ENCODE data around the gene UBE2I. TPM values are rescaled to one million over a fixed set of nuclear protein-coding genes. Genes with fewer than 3 reads are reported as not detected.

UBE2I gene
- total RNA-seq, 3 donors from 2014 or later = 52.5 to 67.8 (median 62.2) TPM

DNA sequence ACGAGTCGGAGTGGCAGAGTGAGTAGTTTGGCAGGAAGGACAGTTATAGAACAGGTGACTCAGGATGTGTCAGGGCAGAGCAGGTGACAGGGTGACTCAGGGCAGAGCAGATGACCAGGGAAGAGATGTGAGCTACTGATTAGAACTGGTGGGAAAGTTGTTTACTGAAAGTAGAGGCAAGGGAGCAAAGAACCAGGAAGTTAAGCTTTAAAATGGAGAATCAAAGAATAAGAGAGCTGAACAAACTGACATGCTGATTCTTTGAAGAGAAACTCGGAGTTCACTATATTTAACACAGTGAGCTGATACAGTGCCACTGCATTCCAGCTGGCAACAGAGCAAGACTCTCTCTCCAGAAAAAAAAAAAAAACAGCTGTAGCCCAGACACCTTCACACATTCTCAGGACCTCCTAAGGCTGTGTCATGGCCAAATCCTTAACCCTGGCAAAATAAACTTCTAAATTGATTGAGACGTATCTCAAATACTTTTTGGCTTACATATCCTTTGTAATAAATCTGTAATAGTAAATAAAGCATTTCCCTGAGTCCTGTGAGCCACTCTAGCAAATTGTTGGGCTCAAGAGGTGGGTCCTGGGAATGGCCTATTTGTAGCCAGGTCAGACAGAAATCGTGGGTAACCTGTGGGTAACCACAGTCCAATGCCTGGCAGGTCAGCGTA is 12.3 kb upstream of the UBE2I start:
- peak in 1 of 2 donors; percentile 80 for DNase-seq (ENCODE audit: low spot score in 2 of 2)
- no peaks in the 10 kb centered on the region for H3K4me1 ChIP-seq
- H3K27me3 ChIP-seq = no peaks in the 10 kb centered on the region
- H3K36me3 ChIP-seq = no peaks in the 10 kb centered on the region
- intact Hi-C loops (cut with DNase I; ENCODE audit: low total_unique reads) = no loop called here
- H3K4me3 ChIP-seq = no peak overlapping the region
- no peak for TF ChIP-seq POLR2A (IDR thresholded peaks at IDR 0.05)
- peak in 1 of 3 donors; percentile 73 for TF ChIP-seq POLR2AphosphoS5 (IDR thresholded peaks at IDR 0.05)
- peak overlapping the region; percentile 89 to 95 for H3K27ac ChIP-seq
- no peaks in the 10 kb centered on the region for H3K9me3 ChIP-seq

- DNase-seq (ENCODE audit: low spot score in 2 of 2) = no peak
- no peaks in the 10 kb centered on the region for H3K36me3 ChIP-seq
- H3K4me3 ChIP-seq = peak overlapping the region in 2 of 3 donors; percentile 40 to 62
- intact Hi-C loops (cut with DNase I; ENCODE audit: low total_unique reads) = no loop called here
- TF ChIP-seq POLR2AphosphoS5 (IDR thresholded peaks at IDR 0.05) (no peak), CTCF (IDR thresholded peaks at IDR 0.05) (no peak), POLR2A (IDR thresholded peaks at IDR 0.05) (no peak)
- H3K27me3 ChIP-seq = no peaks in the 10 kb centered on the region
- no peaks in the 10 kb centered on the region for H3K9me3 ChIP-seq
- H3K4me1 ChIP-seq = no peaks in the 10 kb centered on the region
- H3K27ac ChIP-seq = peak overlapping the region; percentile 89 to 95
Observed at GRCh38 chr16:1298406-1298805, 11.0 kb upstream of the UBE2I start.

- peak overlapping the region in 2 of 3 donors; percentile 40 to 62 for H3K4me3 ChIP-seq
- peak; percentile 73 to 80 for DNase-seq (ENCODE audit: low spot score in 2 of 2)
- H3K27ac ChIP-seq = peak overlapping the region; percentile 89 to 95
- peak in 1 of 3 donors; percentile 85 for TF ChIP-seq POLR2AphosphoS5 (IDR thresholded peaks at IDR 0.05)
- TF ChIP-seq CTCF (IDR thresholded peaks at IDR 0.05) = no peak
- TF ChIP-seq POLR2A (IDR thresholded peaks at IDR 0.05) = peak; percentile 62
- intact Hi-C loops (cut with DNase I; ENCODE audit: low total_unique reads) = no loop called here
- no peaks in the 10 kb centered on the region for H3K4me1 ChIP-seq
- H3K36me3 ChIP-seq = no peaks in the 10 kb centered on the region
- no peaks in the 10 kb centered on the region for H3K9me3 ChIP-seq
- no peaks in the 10 kb centered on the region for H3K27me3 ChIP-seq
Observed at GRCh38 chr16:1299012-1299867, 10.2 kb upstream of the UBE2I start.

DNA sequence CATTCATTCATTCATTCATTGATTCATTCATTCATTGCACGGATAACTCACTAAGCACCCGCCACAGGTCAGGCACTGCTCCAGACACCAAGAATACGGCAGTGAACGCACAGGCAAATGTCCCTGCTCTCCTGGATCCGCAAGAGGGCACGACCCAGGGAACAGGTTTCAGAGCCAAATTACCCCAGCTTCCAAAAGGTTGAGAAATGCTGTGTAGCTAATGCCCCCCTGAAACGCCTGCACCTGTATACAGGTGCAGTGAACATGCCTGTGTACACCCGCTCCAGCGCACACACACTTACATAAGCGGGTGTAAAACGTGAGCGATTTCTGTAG is 9.6 kb upstream of the UBE2I start:
- Histone ChIP-seq H3K27me3 (no peaks in the 10 kb centered on the region), H3K36me3 (no peaks in the 10 kb centered on the region)

GRCh38 chr16:1300664-1301476 is 8.6 kb upstream of the UBE2I start:
- DNase-seq (ENCODE audit: low spot score in 2 of 2) = peak; percentile 36 to 81
- intact Hi-C loops (cut with DNase I; ENCODE audit: low total_unique reads) = no loop called here
- H3K36me3 ChIP-seq = no peaks in the 10 kb centered on the region
- H3K4me1 ChIP-seq = no peaks in the 10 kb centered on the region
- TF ChIP-seq POLR2AphosphoS5 (IDR thresholded peaks at IDR 0.05) (no peak), CTCF (IDR thresholded peaks at IDR 0.05) (peak; percentile 70 to 77 (median 76)), POLR2A (IDR thresholded peaks at IDR 0.05) (no peak)
- no peaks in the 10 kb centered on the region for H3K27me3 ChIP-seq
- no peak overlapping the region for H3K27ac ChIP-seq
- H3K4me3 ChIP-seq = peak overlapping the region in 2 of 3 donors; percentile 15 to 42
- H3K9me3 ChIP-seq = no peaks in the 10 kb centered on the region

More for the DNA sequence above, 9.6 kb upstream of the UBE2I start:
- H3K4me1 ChIP-seq = no peaks in the 10 kb centered on the region
- peak overlapping the region in 1 of 3 donors; percentile 40 for H3K4me3 ChIP-seq
- no peaks in the 10 kb centered on the region for H3K9me3 ChIP-seq
- no peak for TF ChIP-seq POLR2A (IDR thresholded peaks at IDR 0.05)
- intact Hi-C loops (cut with DNase I; ENCODE audit: low total_unique reads) = no loop called here
- H3K27ac ChIP-seq = no peak overlapping the region
- DNase-seq (ENCODE audit: low spot score in 2 of 2) = no peak
